Pancreas (tissue), 10 donors: ENCODE data around the gene PTPRD. TPM values are rescaled to one million over a fixed set of nuclear protein-coding genes. Genes with fewer than 3 reads are reported as not detected.

Experiments
- ATAC-seq, 4 donors: fragments of 200-7000 bp; cut with Tn5 transposase; one replicate each; pipeline versions ENCODE4 v1.8.0 to v1.9.1; 2020; ENCODE audit warnings: mild to moderate bottlenecking in 4 of 4, moderate library complexity in 4 of 4
- DNase-seq, 6 donors: peaks; one replicate each; pipeline ENCODE4 v3.0.0-alpha.2; 2020
- FAIRE-seq: peaks from 2 replicates; lab custom pipeline; 2012; peaks lifted over from hg19 to GRCh38; lab: Jason Lieb, UNC
- H3K27ac ChIP-seq, 4 donors: fragments of 200-600 bp; sonication (generic); 1 replicate in 3 of 4; 2 replicates in 1 of 4; pipeline versions ENCODE4 v1.5.0 to v1.8.0; 2020
- H3K27me3 ChIP-seq, 4 donors: fragments of 200-600 bp; one replicate each; pipeline ENCODE4 v1.8.0; 2021
- H3K36me3 ChIP-seq, 3 donors: fragments of 200-600 bp; sonication (generic) in 1 of 3; one replicate each; pipeline versions ENCODE4 v1.5.0 to v1.8.0; 2020 to 2021
- H3K4me1 ChIP-seq, 3 donors: fragments of 200-600 bp; one replicate each; pipeline ENCODE4 v1.8.0; 2021
- H3K4me3 ChIP-seq, 4 donors: fragments of 200-600 bp; sonication (generic) in 2 of 4; one replicate each; pipeline versions ENCODE4 v1.5.0 to v1.8.0; 2020 to 2021
- H3K9me3 ChIP-seq, 4 donors: fragments of 200-600 bp; one replicate each; pipeline ENCODE4 v1.8.0; 2021
- WGBS, 2 donors: extraction: QIAGEN DNeasy Blood & Tissue Kit; methylation state at CpG; one replicate each; pipeline ENCODE4 v1.1.7; 2013; 5-methylcytosine and 5-hydroxymethylcytosine counted together
- intact Hi-C, 3 donors: fragments of 100-400 bp; cut with DNase I; formaldehyde crosslinking; loops; one replicate each; pipeline versions ENCODE4 v1.11.1 to v1.14.2; 2022
- polyA plus RNA-seq, 2 donors: library from polyadenylated mRNA; stranded (reverse); fragments of 200-250 nt; gene quantifications; one replicate each; pipeline ENCODE4 v1.2.3, GENCODE V29; 2013
- total RNA-seq, 6 donors: library from RNA; stranded (reverse); fragmentation: NEBNext Ultra II Directional in 4 of 6; extraction: Animal tissue kit (Norgen Biotek cat#: 25700) in 4 of 6; gene quantifications; one replicate each; pipeline versions ENCODE4 v1.2.1 to v1.2.4, GENCODE V29; 2021 to 2023
- TF ChIP-seq, protein P1 (sequence below), 4 donors: fragments of 200-600 bp; sonication (generic) in 3 of 4; IDR thresholded peaks; one replicate each; pipeline versions ENCODE4 v1.5.0 to v1.8.0; 2021; ENCODE audit warnings: antibody characterized with exemption in 4 of 4
- donor health status: healthy with polysubstance abuse.
- donor health status: DM: no; HTN: no; CAD: no; lungs with moderate emphysema.
- donor health status: DM: no; HTN: no; CAD: no.
- donor health status: control.
- donor health status: control.
- donor health status: Bipolar disorder and iron deficiency.
- donor health status: DM: yes; HTN: yes; CAD: no.
- donor health status: DM: no; HTN: no; CAD: no.
- donor health status: DM: no; HTN: no; CAD: no.
- donor health status: DM: yes; HTN: yes; CAD: no.

Gene PTPRD
- total and polyA plus RNA-seq, 8 donors: 2.1 to 21.7 (median 5.1) TPM

DNA sequence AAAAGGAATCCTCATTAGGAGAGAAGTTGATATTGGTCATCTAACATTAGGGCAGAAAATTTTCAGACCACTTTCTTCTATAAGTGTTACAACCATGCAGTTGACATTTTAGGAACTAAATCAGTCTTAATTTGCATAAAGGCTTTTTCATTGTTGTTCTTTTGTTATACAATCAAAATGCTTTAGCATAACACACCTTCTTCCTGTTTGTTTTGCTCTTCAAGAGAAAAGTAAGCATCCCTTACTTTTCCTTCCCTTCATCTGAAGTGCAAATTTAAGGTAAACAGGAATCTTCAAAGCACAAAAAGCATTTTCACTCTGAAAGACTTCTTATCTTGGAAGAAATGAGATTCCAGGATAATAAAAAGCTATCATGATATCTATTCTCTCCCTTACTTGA, 273.6 kb downstream of the PTPRD start:
- Histone ChIP-seq H3K4me3 (no peak overlapping the region), H3K36me3 (no peaks in the 10 kb centered on the region), H3K27me3 (no peaks in the 10 kb centered on the region), H3K27ac (no peak overlapping the region), H3K9me3 (no peaks in the 10 kb centered on the region), H3K4me1 (no peaks in the 10 kb centered on the region)
- DNase-seq: no peak
- ATAC-seq: no peak
- TF ChIP-seq, protein P1, sequence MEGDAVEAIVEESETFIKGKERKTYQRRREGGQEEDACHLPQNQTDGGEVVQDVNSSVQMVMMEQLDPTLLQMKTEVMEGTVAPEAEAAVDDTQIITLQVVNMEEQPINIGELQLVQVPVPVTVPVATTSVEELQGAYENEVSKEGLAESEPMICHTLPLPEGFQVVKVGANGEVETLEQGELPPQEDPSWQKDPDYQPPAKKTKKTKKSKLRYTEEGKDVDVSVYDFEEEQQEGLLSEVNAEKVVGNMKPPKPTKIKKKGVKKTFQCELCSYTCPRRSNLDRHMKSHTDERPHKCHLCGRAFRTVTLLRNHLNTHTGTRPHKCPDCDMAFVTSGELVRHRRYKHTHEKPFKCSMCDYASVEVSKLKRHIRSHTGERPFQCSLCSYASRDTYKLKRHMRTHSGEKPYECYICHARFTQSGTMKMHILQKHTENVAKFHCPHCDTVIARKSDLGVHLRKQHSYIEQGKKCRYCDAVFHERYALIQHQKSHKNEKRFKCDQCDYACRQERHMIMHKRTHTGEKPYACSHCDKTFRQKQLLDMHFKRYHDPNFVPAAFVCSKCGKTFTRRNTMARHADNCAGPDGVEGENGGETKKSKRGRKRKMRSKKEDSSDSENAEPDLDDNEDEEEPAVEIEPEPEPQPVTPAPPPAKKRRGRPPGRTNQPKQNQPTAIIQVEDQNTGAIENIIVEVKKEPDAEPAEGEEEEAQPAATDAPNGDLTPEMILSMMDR (IDR thresholded peaks at IDR 0.05): no peak
- no peak for FAIRE-seq
- intact Hi-C loops: no loop called here

DNA sequence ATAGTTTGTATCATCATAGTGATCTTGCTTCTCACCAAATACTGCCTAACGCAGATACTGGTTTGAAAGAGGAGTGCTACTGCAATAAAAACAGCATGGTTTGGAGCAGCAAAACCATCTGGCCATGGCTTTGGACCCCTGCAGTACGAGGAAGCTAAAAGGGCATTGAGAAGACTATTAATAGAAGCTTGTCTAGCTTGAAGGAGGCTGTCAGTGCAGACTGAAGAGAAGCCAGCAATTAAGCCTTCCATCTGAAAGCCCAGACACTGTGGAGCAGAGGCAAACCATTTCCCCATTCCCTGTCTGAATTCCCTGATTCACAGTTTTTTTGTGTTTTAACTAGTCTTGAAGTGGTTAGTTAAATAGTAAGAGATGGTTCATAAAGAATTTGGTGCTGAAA, 281.6 kb downstream of the PTPRD start:
- WGBS, 2 donors: 40 to 48% methylated on average over 2 of the region's 2 CpGs
- Histone ChIP-seq H3K4me1 (no peaks in the 10 kb centered on the region), H3K27me3 (no peaks in the 10 kb centered on the region), H3K9me3 (no peaks in the 10 kb centered on the region), H3K27ac (no peak overlapping the region), H3K4me3 (no peak overlapping the region), H3K36me3 (no peaks in the 10 kb centered on the region)
- TF ChIP-seq, protein P1 (IDR thresholded peaks at IDR 0.05): no peak
- no peak for DNase-seq
- intact Hi-C loops: no loop called here
- ATAC-seq: no peak
- no peak for FAIRE-seq

DNA sequence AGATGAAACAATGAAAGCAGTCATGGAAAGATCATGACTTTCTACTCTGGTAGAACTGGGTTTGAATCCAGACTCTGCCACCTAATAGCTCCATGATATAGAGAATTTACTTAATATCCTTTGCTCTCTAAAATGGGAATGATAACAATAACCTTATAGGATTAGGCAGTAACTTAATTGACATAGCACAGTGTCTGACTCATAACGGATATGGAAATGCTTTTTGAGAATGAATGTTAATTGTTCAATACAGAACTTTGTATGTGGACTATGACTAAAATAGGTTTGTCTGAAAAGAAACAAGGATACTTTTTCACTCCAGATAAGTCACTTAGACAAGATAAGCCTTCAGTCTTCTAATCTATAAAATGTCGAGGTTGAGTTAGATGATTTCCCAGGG, 330.7 kb downstream of the PTPRD start:
- Histone ChIP-seq H3K9me3 (no peaks in the 10 kb centered on the region), H3K4me3 (no peak overlapping the region), H3K4me1 (no peaks in the 10 kb centered on the region), H3K36me3 (no peaks in the 10 kb centered on the region), H3K27ac (no peak overlapping the region), H3K27me3 (no peaks in the 10 kb centered on the region)
- 58 to 64% methylated on average over 2 of the region's 2 CpGs for WGBS, 2 donors
- FAIRE-seq: no peak
- ATAC-seq: no peak
- DNase-seq: no peak
- intact Hi-C loops: no loop called here
- TF ChIP-seq, protein P1 (IDR thresholded peaks at IDR 0.05): no peak

DNA sequence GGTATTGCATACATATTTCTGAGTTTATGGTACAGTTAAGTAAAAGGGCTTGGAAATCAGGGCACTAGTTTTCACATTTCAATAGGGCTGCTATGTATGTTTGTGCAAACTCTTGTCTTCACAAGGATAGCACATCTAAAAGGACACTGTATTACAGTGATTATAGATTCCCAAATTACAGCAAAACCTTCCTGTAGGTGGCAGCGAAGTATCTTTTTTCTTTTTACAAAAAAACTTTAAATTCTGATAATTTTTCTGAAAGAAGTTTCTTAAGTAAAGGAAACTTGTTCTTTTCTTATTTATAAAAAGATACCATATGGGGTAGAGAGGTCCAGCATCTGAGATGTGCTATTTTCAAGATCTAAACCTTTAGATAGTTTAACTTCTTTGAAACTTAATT, 337.8 kb downstream of the PTPRD start:
- H3K4me1 ChIP-seq: peaks cover 0 to 4% (median 0%) of the 10 kb centered on the region in 3 donors
- H3K4me3 ChIP-seq: no peak overlapping the region
- H3K27ac ChIP-seq: no peak overlapping the region
- no peaks in the 10 kb centered on the region for H3K36me3 ChIP-seq
- DNase-seq: no peak
- intact Hi-C loops: no loop called here
- no peaks in the 10 kb centered on the region for H3K27me3 ChIP-seq
- 53 to 64% methylated on average over 1 of the region's 1 CpG for WGBS, 2 donors
- no peak for ATAC-seq
- H3K9me3 ChIP-seq: no peaks in the 10 kb centered on the region
- no peak for FAIRE-seq
- TF ChIP-seq, protein P1 (IDR thresholded peaks at IDR 0.05): no peak

DNA sequence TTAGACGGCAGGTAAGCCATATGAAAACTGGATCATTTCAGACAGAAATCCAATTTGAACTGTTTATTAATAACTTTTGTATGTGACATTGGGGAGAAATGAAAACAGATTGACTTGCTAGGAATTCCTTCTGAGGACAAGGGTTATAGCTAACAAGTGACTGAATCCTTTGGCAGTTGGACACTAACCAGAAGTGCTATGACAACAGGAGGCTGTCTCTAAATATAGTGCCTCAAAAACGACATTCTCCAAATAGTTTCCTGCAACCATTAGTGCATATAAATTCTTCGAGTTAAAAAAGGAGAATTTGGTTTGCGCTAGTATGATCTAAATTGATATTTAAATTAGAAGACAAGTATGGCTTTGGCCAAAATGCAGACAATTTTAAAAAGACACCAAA, 338.6 kb downstream of the PTPRD start:
- TF ChIP-seq, protein P1 (IDR thresholded peaks at IDR 0.05): no peak
- Histone ChIP-seq H3K4me1 (peaks cover 0 to 4% (median 0%) of the 10 kb centered on the region in 3 donors), H3K9me3 (no peaks in the 10 kb centered on the region), H3K36me3 (no peaks in the 10 kb centered on the region), H3K27me3 (no peaks in the 10 kb centered on the region), H3K27ac (no peak overlapping the region), H3K4me3 (no peak overlapping the region)
- DNase-seq: no peak
- WGBS, 2 donors: 12 to 17% methylated on average over 4 of the region's 4 CpGs
- no peak for FAIRE-seq
- ATAC-seq: no peak
- intact Hi-C loops: no loop called here
